K562 (cell line): ENCODE data around the gene EIF5B. TPM values are rescaled to one million over a fixed set of nuclear protein-coding genes. Genes with fewer than 3 reads are reported as not detected.

Source experiments
- ATAC-seq: fragments of 200-7000 bp; cut with Tn5 transposase; 3 replicates; pipeline ENCODE4 v1.9.1; 2020; ENCODE audit warnings: moderate library complexity
- BruUV-seq: library from RNA; stranded (reverse); fragments of 400-500 nt; replicated peaks from 2 replicates; lab custom pipeline; 2021; lab: Mats Ljungman, UMichigan
- CTCF ChIA-PET: fragments of 300-600 bp; formaldehyde crosslinking; extraction: SDS; loops from one replicate; lab custom pipeline; 2021; ENCODE audit warnings: low intra/inter-chr PET ratio; lab: Yijun Ruan, JAX
- POLR2A ChIA-PET: fragments of 300-600, 350-650 bp; sonication (Branson Sonifier 250); formaldehyde crosslinking; extraction: SDS; loops from one replicate; lab custom pipeline; 2021; ENCODE audit warnings: antibody characterized with exemption, inconsistent platforms; lab: Yijun Ruan, JAX
- DNase-seq, 4 experiments: peaks; one replicate each; pipeline versions ENCODE4 v3.0.0 to v3.0.0-alpha.2; 2011 to 2018; ENCODE audit warnings: low spot score in 3 of 4, mixed read lengths in 3 of 4; ENCODE audit errors: extremely low read depth in 1 of 4
- FAIRE-seq: peaks from 2 replicates; lab custom pipeline; 2011; peaks lifted over from hg19 to GRCh38; lab: Jason Lieb, UNC
- H2AFZ ChIP-seq: 2 replicates; pipeline ENCODE4 v1.6.0; 2011; ENCODE audit warnings: low read depth, low read length, control low read depth, inconsistent platforms
- H3K27ac ChIP-seq: fragments of 200-600 bp; 3 replicates; pipeline ENCODE4 v1.8.0; 2011; ENCODE audit warnings: low read depth, mild to moderate bottlenecking, control low read depth, inconsistent platforms, low read length, moderate library complexity, mixed read lengths; ENCODE audit errors: extremely low read depth
- H3K27me3 ChIP-seq, 2 experiments: fragments of 300-600 bp in 1 of 2; 2 replicates in 1 of 2; 3 replicates in 1 of 2; pipeline versions ENCODE4 v1.6.0 to v1.8.0; 2011; ENCODE audit warnings: inconsistent platforms in 2 of 2, low read length in 2 of 2, mild to moderate bottlenecking in 1 of 2, mixed read lengths in 1 of 2, moderate library complexity in 1 of 2; ENCODE audit not compliant: control insufficient read depth in 2 of 2, insufficient read depth in 2 of 2
- H3K36me3 ChIP-seq: fragments of 300-600 bp; 3 replicates; pipeline ENCODE4 v1.8.0; 2011; ENCODE audit warnings: mild to moderate bottlenecking, low read length, inconsistent platforms; ENCODE audit not compliant: control insufficient read depth, insufficient read depth
- H3K4me1 ChIP-seq, 2 experiments: fragments of 200-600 bp in 1 of 2; replicated peaks in 1 of 2; 2 replicates in 1 of 2; 3 replicates in 1 of 2; pipeline versions ENCODE4 v1.5.1 to v1.8.0; 2011; ENCODE audit warnings: inconsistent platforms in 2 of 2, low read length in 2 of 2, mild to moderate bottlenecking in 1 of 2, mixed read lengths in 1 of 2, moderate library complexity in 1 of 2; ENCODE audit not compliant: control insufficient read depth in 2 of 2, insufficient read depth in 2 of 2
- H3K4me2 ChIP-seq: 2 replicates; pipeline ENCODE4 v1.6.1; 2011; ENCODE audit warnings: low read length, control low read depth, inconsistent platforms, mixed read lengths; ENCODE audit not compliant: insufficient read depth
- H3K4me3 ChIP-seq: fragments of 200-600 bp; sonication (generic), shearing (Covaris generic); 2 replicates; pipeline ENCODE4 v1.5.1; 2016; ENCODE audit warnings: control low read depth, inconsistent platforms
- H3K79me2 ChIP-seq: fragments of 200-600 bp; 3 replicates; pipeline ENCODE4 v1.8.0; 2011; ENCODE audit warnings: low read length, inconsistent platforms; ENCODE audit not compliant: control insufficient read depth, insufficient read depth
- H3K9ac ChIP-seq, 2 experiments: 2 replicates each; pipeline versions ENCODE4 v1.6.0 to v1.6.1; 2011; ENCODE audit warnings: low read depth in 2 of 2, low read length in 2 of 2, control low read depth in 1 of 2, inconsistent platforms in 1 of 2, mild to moderate bottlenecking in 1 of 2, mixed read lengths in 1 of 2; ENCODE audit not compliant: insufficient read depth in 1 of 2
- H3K9me1 ChIP-seq: one replicate; pipeline ENCODE4 v1.6.0; 2011; ENCODE audit warnings: inconsistent platforms, mild to moderate bottlenecking, low read length, moderate library complexity; ENCODE audit not compliant: control insufficient read depth, insufficient read depth
- H3K9me3 ChIP-seq: replicated peaks from 2 replicates; pipeline ENCODE4 v1.5.1; 2011; ENCODE audit warnings: low read depth, low read length, inconsistent platforms; ENCODE audit not compliant: control insufficient read depth, insufficient read depth
- H4K20me1 ChIP-seq: replicated peaks from 2 replicates; pipeline ENCODE4 v1.6.1; 2011; ENCODE audit warnings: low read length, inconsistent platforms, mixed read lengths; ENCODE audit not compliant: control insufficient read depth, insufficient read depth
- KDM5B ChIP-seq: fragments of 200-600 bp; sonication (generic); IDR thresholded peaks from 2 replicates; pipeline ENCODE4 v1.6.1; 2012; ENCODE audit warnings: low read depth, mild to moderate bottlenecking, moderate library complexity, low read length, control low read depth, inconsistent platforms; ENCODE audit not compliant: insufficient replicate concordance
- LEF1 ChIP-seq: fragments of 450-650 bp; IDR thresholded peaks from 2 replicates; pipeline ENCODE4 v1.6.1; 2016; ENCODE audit warnings: mild to moderate bottlenecking
- MLX ChIP-seq, 2 experiments: fragments of 450-650 bp in 1 of 2; sonication (generic) in 1 of 2; formaldehyde crosslinking; conservative IDR thresholded peaks; 2 replicates each; pipeline versions ENCODE4 v1.4.0 to v1.8.1; 2020 to 2022; ENCODE audit warnings: mild to moderate bottlenecking in 1 of 2, missing genetic modification reagents in 1 of 2
- WGBS: fragments of 100-300 bp; shearing (Covaris generic); methylation state at CpG from one replicate; pipeline ENCODE4 v1.1.6; 2016; ENCODE audit warnings: low coverage, mixed read lengths; ENCODE audit not compliant: insufficient coverage; ENCODE audit errors: missing lambda C conversion rate; 5-methylcytosine and 5-hydroxymethylcytosine counted together
- in situ Hi-C: fragments of 300-500 bp; cut with MboI; formaldehyde crosslinking; loops from 4 replicates; pipeline ENCODE4 v1.15.0; 2018; ENCODE audit warnings: inconsistent platforms, mixed read lengths
- intact Hi-C: fragments of 100-400 bp; cut with micrococcal nuclease; formaldehyde crosslinking; loops from 2 replicates; pipeline ENCODE4 v1.14.2; 2022
- polyA plus RNA-seq, 8 experiments: library from polyadenylated mRNA; depleted of rRNA in 4 of 8; stranded (reverse) in 5 of 8; unstranded in 3 of 8; fragments of >200 nt; fragmentation: Nextera tagmentation in 2 of 8; fragmentation: Illumina TruSeq in 1 of 8; extraction: Ambion mirVana in 2 of 8; extraction: Trizol in 1 of 8; gene quantifications; 2 replicates each; pipeline versions ENCODE4 v1.2.1 to v1.2.3, GENCODE V29; 2011 to 2014; ENCODE audit warnings: inconsistent platforms in 1 of 8, missing spikeins in 1 of 8
- total RNA-seq, 7 experiments: library from RNA; depleted of rRNA in 6 of 7; stranded (reverse); fragments of >200 nt in 6 of 7; fragmentation: Illumina TruSeq in 2 of 7; extraction: Trizol in 2 of 7; gene quantifications; 2 replicates each; pipeline versions ENCODE4 v1.2.1 to v1.2.3, GENCODE V29; 2011 to 2021; ENCODE audit warnings: low replicate concordance in 1 of 7
- TF ChIP-seq, protein P1 (sequence below): fragments of 250-450 bp; sonication (Bioruptor Pico); IDR thresholded peaks from 2 replicates; pipeline ENCODE4 v1.4.0; 2020; ENCODE audit warnings: borderline replicate concordance

The EIF5B gene
- total and polyA plus RNA-seq, 9 of the 15 experiments (the other 6 are each of a cell fraction or from before 2014, with no cell fraction given), result 26.5 to 143 (median 47.7) TPM

GRCh38 chr2:99422599-99422998 lies 85.4 kb downstream of the EIF5B start:
- WGBS, result 53% methylated on average over 3 of the region's 3 CpGs
- ChIA-PET POLR2A (interaction anchor here (1.5 kb wide), 1 partner anchor 10 kb away, joined by 4 read pairs; no protein-coding TSS in a partner anchor), CTCF (no interaction called here)
- no peak overlapping the region for H3K4me2 ChIP-seq
- no peak overlapping the region for H3K4me3 ChIP-seq
- BruUV-seq, result no TSS peak
- H3K9me3 ChIP-seq, result no peaks in the 10 kb centered on the region
- H3K9me1 ChIP-seq, result no peaks in the 10 kb centered on the region
- no peak for FAIRE-seq
- peaks cover 89% of the 10 kb centered on the region for H3K36me3 ChIP-seq
- H3K79me2 ChIP-seq, result no peaks in the 10 kb centered on the region
- no peak for ATAC-seq
- no peak for DNase-seq
- H3K9ac ChIP-seq, result no peak overlapping the region
- H2AFZ ChIP-seq, result no peak overlapping the region
- H3K27ac ChIP-seq, result no peak overlapping the region
- intact Hi-C loops, result no loop called here
- no peaks in the 10 kb centered on the region for H3K4me1 ChIP-seq
- TF ChIP-seq MLX (CRISPR knock-in tag; conservative IDR thresholded peaks at IDR 0.05), result no peak
- no peak for TF ChIP-seq KDM5B
- TF ChIP-seq LEF1, result no peak
- TF ChIP-seq, protein P1, sequence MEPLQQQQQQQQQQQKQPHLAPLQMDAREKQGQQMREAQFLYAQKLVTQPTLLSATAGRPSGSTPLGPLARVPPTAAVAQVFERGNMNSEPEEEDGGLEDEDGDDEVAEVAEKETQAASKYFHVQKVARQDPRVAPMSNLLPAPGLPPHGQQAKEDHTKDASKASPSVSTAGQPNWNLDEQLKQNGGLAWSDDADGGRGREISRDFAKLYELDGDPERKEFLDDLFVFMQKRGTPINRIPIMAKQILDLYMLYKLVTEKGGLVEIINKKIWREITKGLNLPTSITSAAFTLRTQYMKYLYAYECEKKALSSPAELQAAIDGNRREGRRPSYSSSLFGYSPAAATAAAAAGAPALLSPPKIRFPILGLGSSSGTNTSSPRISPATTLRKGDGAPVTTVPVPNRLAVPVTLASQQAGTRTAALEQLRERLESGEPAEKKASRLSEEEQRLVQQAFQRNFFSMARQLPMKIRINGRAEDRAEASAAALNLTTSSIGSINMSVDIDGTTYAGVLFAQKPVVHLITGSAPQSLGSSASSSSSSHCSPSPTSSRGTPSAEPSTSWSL, result no peak
- TF ChIP-seq, all 486 proteins: peak for 0
- H4K20me1 ChIP-seq, result no peaks in the 10 kb centered on the region
- in situ Hi-C loops, result no loop called here
- no peaks in the 10 kb centered on the region for H3K27me3 ChIP-seq
